HCT116 (cell line): Measurements from ENCODE around the gene USP10. TPM values are rescaled to one million over a fixed set of nuclear protein-coding genes. Genes with fewer than 3 reads are reported as not detected.

Experiments used
- ATAC-seq: fragments of 200-7000 bp; cut with Tn5 transposase; 2 replicates; pipeline ENCODE4 v1.9.1; 2020; ENCODE audit warnings: mild to moderate bottlenecking, moderate library complexity
- BruUV-seq: library from RNA; stranded (reverse); fragments of 400-500 nt; replicated peaks from 2 replicates; lab custom pipeline; 2021; lab: Mats Ljungman, UMichigan
- CTCF ChIA-PET: fragments of 300-600 bp; sonication (Branson Sonifier 250); formaldehyde crosslinking; loops from one replicate; lab custom pipeline; 2021; ENCODE audit warnings: antibody characterized with exemption; lab: Charles Lee
- POLR2A ChIA-PET: fragments of 300-600, 350-600 bp; sonication (Branson Sonifier 250); formaldehyde crosslinking; loops from one replicate; lab custom pipeline; 2021; ENCODE audit warnings: antibody characterized with exemption; lab: Charles Lee
- RAD21 ChIA-PET, 2 experiments: fragments of 300-600 bp; sonication (Branson Sonifier 250); formaldehyde crosslinking; loops; one replicate each; lab custom pipeline; 2023; ENCODE audit warnings: low total read pairs in 2 of 2; ENCODE audit not compliant: uncharacterized antibody in 2 of 2, unreplicated experiment in 2 of 2, low non-redundant PET in 1 of 2; lab: Charles Lee
- DNase-seq: peaks from one replicate; pipeline ENCODE4 v3.0.0-alpha.2; 2010; ENCODE audit warnings: low read depth, low spot score
- H2AFZ ChIP-seq: fragments of 200-600 bp; shearing (Covaris generic), sonication (generic); 2 replicates; pipeline ENCODE4 v1.6.1; 2017; ENCODE audit warnings: low read depth, mixed run types, mixed read lengths, antibody characterized with exemption, low read length; ENCODE audit not compliant: poor library complexity, severe bottlenecking
- H3K27ac ChIP-seq: 2 replicates; pipeline ENCODE4 v1.5.1; 2012; ENCODE audit warnings: low read depth, low read length
- H3K27me3 ChIP-seq: fragments of 200-600 bp; sonication (generic); 2 replicates; pipeline ENCODE4 v1.6.1; 2016; ENCODE audit warnings: mixed run types, low read length, mixed read lengths; ENCODE audit not compliant: insufficient read depth
- H3K36me3 ChIP-seq, 2 experiments: fragments of 200-500 bp in 1 of 2; fragments of 200-600 bp in 1 of 2; sonication (Bioruptor generic) in 1 of 2; sonication (generic) in 1 of 2; 2 replicates each; pipeline versions ENCODE4 v1.5.1 to v1.6.1; 2014 to 2016; ENCODE audit warnings: low read length in 2 of 2, inconsistent platforms in 1 of 2, mixed read lengths in 1 of 2, mixed run types in 1 of 2; ENCODE audit not compliant: insufficient read depth in 2 of 2, control insufficient read depth in 1 of 2
- H3K4me1 ChIP-seq, 2 experiments: fragments of 200-600 bp in 1 of 2; sonication (generic) in 1 of 2; 2 replicates each; pipeline versions ENCODE4 v1.5.1 to v1.6.1; 2012 to 2017; ENCODE audit warnings: low read length in 2 of 2, inconsistent platforms in 1 of 2, mild to moderate bottlenecking in 1 of 2, mixed read lengths in 1 of 2, mixed run types in 1 of 2, moderate library complexity in 1 of 2; ENCODE audit not compliant: insufficient read depth in 2 of 2, control insufficient read depth in 1 of 2
- H3K4me2 ChIP-seq: fragments of 200-600 bp; sonication (generic); 2 replicates; pipeline ENCODE4 v1.6.1; 2017; ENCODE audit warnings: mixed run types, low read length, mixed read lengths
- H3K4me3 ChIP-seq, 2 experiments: fragments of 200-600 bp in 1 of 2; sonication (generic) in 1 of 2; replicated peaks in 1 of 2; 2 replicates each; pipeline ENCODE4 v1.5.1; 2011 to 2016; ENCODE audit warnings: low read length in 2 of 2, control low read depth in 1 of 2, low read depth in 1 of 2, mild to moderate bottlenecking in 1 of 2, mixed read lengths in 1 of 2, mixed run types in 1 of 2
- H3K79me2 ChIP-seq: fragments of 200-600 bp; sonication (generic); 2 replicates; pipeline ENCODE4 v1.6.1; 2017; ENCODE audit warnings: mild to moderate bottlenecking, mixed run types, low read length, moderate library complexity, mixed read lengths; ENCODE audit not compliant: insufficient read depth
- H3K9ac ChIP-seq: fragments of 200-600 bp; sonication (generic); 2 replicates; pipeline ENCODE4 v1.6.1; 2016; ENCODE audit warnings: low read length, mixed read lengths
- H3K9me2 ChIP-seq: fragments of 200-600 bp; sonication (generic), shearing (Covaris generic); 2 replicates; pipeline ENCODE4 v1.6.1; 2017; ENCODE audit warnings: mixed run types, mild to moderate bottlenecking, moderate library complexity; ENCODE audit not compliant: insufficient read depth
- H3K9me3 ChIP-seq, 2 experiments: fragments of 200-500 bp in 1 of 2; fragments of 200-600 bp in 1 of 2; sonication (Bioruptor generic) in 1 of 2; sonication (generic) in 1 of 2; 2 replicates each; pipeline ENCODE4 v1.6.1; 2014 to 2017; ENCODE audit warnings: low read length in 2 of 2, mixed read lengths in 2 of 2, inconsistent platforms in 1 of 2, low read depth in 1 of 2, mild to moderate bottlenecking in 1 of 2, mixed run types in 1 of 2, moderate library complexity in 1 of 2; ENCODE audit not compliant: control insufficient read depth in 1 of 2, insufficient read depth in 1 of 2
- H4K20me1 ChIP-seq: fragments of 200-600 bp; sonication (generic), shearing (Covaris generic); 2 replicates; pipeline ENCODE4 v1.6.1; 2017; ENCODE audit warnings: mixed run types, mild to moderate bottlenecking, moderate library complexity; ENCODE audit not compliant: insufficient read depth
- ATF3 ChIP-seq: IDR thresholded peaks from 2 replicates; pipeline ENCODE4 v1.6.1; 2012
- CEBPB ChIP-seq: IDR thresholded peaks from 2 replicates; pipeline ENCODE4 v1.6.1; 2012; ENCODE audit warnings: low read depth
- CTCF ChIP-seq, 3 experiments: fragments of 200-600 bp in 1 of 3; sonication (generic) in 1 of 3; IDR thresholded peaks in 2 of 3; conservative IDR thresholded peaks in 1 of 3; 2 replicates each; pipeline ENCODE4 v1.5.1; 2012 to 2017; ENCODE audit warnings: low read depth in 2 of 3, low read length in 2 of 3, antibody characterized with exemption in 1 of 3, borderline replicate concordance in 1 of 3, control low read depth in 1 of 3, mild to moderate bottlenecking in 1 of 3, mixed read lengths in 1 of 3, mixed run types in 1 of 3, moderate library complexity in 1 of 3; ENCODE audit not compliant: insufficient read depth in 1 of 3
- ELF1 ChIP-seq: IDR thresholded peaks from 2 replicates; pipeline ENCODE4 v1.6.1; 2012; ENCODE audit warnings: low read depth, borderline replicate concordance
- EZH2 ChIP-seq: fragments of 200-600 bp; sonication (generic); IDR thresholded peaks from 2 replicates; pipeline ENCODE4 v1.6.1; 2017; ENCODE audit warnings: antibody characterized with exemption, mixed run types
- EZH2phosphoT487 ChIP-seq: fragments of 200-600 bp; IDR thresholded peaks from 2 replicates; pipeline ENCODE4 v1.6.1; 2018; ENCODE audit warnings: antibody characterized with exemption, borderline replicate concordance
- FOSL1 ChIP-seq: IDR thresholded peaks from 2 replicates; pipeline ENCODE4 v1.6.1; 2012; ENCODE audit warnings: low read depth
- JUND ChIP-seq: IDR thresholded peaks from 2 replicates; pipeline ENCODE4 v1.6.1; 2012
- MAX ChIP-seq: IDR thresholded peaks from 2 replicates; pipeline ENCODE4 v1.6.1; 2012
- POLR2A ChIP-seq: IDR thresholded peaks from 2 replicates; pipeline ENCODE4 v1.7.0; 2011; ENCODE audit warnings: borderline replicate concordance; ENCODE audit not compliant: insufficient read depth, insufficient read length; ENCODE audit errors: extremely low read depth
- POLR2AphosphoS5 ChIP-seq: IDR thresholded peaks from 2 replicates; pipeline ENCODE4 v1.6.1; 2011; ENCODE audit warnings: mild to moderate bottlenecking, low read depth, low read length, moderate library complexity
- RAD21 ChIP-seq: IDR thresholded peaks from 2 replicates; pipeline ENCODE4 v1.6.1; 2012; ENCODE audit warnings: low read depth, mild to moderate bottlenecking
- SIN3A ChIP-seq: IDR thresholded peaks from 2 replicates; pipeline ENCODE4 v1.6.1; 2012; ENCODE audit warnings: low read depth
- SP1 ChIP-seq: IDR thresholded peaks from 2 replicates; pipeline ENCODE4 v1.6.1; 2012; ENCODE audit warnings: low read depth
- TCF7L2 ChIP-seq: IDR thresholded peaks from 2 replicates; pipeline ENCODE4 v1.7.0; 2011; ENCODE audit warnings: borderline replicate concordance, inconsistent platforms; ENCODE audit not compliant: insufficient read depth, insufficient read length; ENCODE audit errors: extremely low read depth
- intact Hi-C: fragments of 100-400 bp; cut with micrococcal nuclease; formaldehyde crosslinking; loops from 2 replicates; pipeline ENCODE4 v1.10.0; 2022
- total RNA-seq: library from RNA; stranded (reverse); gene quantifications from one replicate; pipeline ENCODE4 v1.2.1, GENCODE V29; 2021; ENCODE audit not compliant: unreplicated experiment
- TF ChIP-seq, protein P1 (sequence below): IDR thresholded peaks from 2 replicates; pipeline ENCODE4 v1.6.1; 2011; ENCODE audit warnings: mild to moderate bottlenecking, low read length, moderate library complexity; ENCODE audit not compliant: insufficient replicate concordance; ENCODE audit errors: extremely low read depth

Gene USP10
- total RNA-seq, 1 experiment from 2014 or later = 175 TPM

DNA sequence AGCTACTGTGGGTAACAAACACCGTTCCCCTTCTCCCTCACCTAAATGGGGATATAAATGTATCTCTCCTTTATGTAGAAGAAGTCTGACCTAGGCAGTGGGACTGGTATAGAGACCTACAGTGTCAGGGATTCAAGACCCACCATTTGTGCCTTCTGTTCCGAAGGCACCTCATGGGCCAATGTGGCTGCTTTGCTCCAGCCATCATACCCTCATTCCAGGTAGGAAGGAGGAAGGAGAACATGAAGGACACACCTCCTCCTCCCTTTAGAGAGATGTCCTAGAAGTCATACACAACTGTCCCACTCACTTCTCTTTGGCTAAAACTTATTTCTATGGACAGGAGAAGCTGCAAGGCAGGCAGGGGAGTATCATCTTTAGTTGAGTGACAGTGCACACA, 111.7 kb downstream of the USP10 start:
- ATAC-seq (no peak), DNase-seq (no peak)
- H3K27ac ChIP-seq = no peak overlapping the region
- no peak overlapping the region for H3K4me2 ChIP-seq
- no peak for TF ChIP-seq POLR2AphosphoS5
- TF ChIP-seq TCF7L2 = no peak
- TF ChIP-seq RAD21 = no peak
- no peak for TF ChIP-seq MAX
- no peak for TF ChIP-seq EZH2
- no peak for TF ChIP-seq SP1
- 0 out of 2 replicates have a peak, but pooled peaks cover 5% of the 10 kb centered on the region for H3K27me3 ChIP-seq
- peaks cover 0 to 6% of the 10 kb centered on the region in 2 experiments; a peak in 1 of 4 replicates for H3K9me3 ChIP-seq
- ChIA-PET RAD21 (no interaction called here), POLR2A (interaction anchor here (1.6 kb wide), 1 partner anchor 9 kb away, joined by 4 read pairs; the partner anchor contains the start of gene CRISPLD2), CTCF (no interaction called here)
- H2AFZ ChIP-seq = no peak overlapping the region
- H3K4me3 ChIP-seq = no peak overlapping the region
- H3K79me2 ChIP-seq = no peaks in the 10 kb centered on the region
- H3K36me3 ChIP-seq = no peaks in the 10 kb centered on the region
- no peaks in the 10 kb centered on the region for H4K20me1 ChIP-seq
- peaks cover 3 to 16% of the 10 kb centered on the region in 2 experiments; a peak in 3 of 4 replicates for H3K4me1 ChIP-seq
- no TSS peak for BruUV-seq
- no peaks in the 10 kb centered on the region for H3K9me2 ChIP-seq
- H3K9ac ChIP-seq = no peak overlapping the region
- intact Hi-C loops = no loop called here

- RAD21 ChIA-PET = no interaction called here
- no peaks in the 10 kb centered on the region for H3K36me3 ChIP-seq
- CTCF ChIA-PET = no interaction called here
- TF ChIP-seq, protein P1, sequence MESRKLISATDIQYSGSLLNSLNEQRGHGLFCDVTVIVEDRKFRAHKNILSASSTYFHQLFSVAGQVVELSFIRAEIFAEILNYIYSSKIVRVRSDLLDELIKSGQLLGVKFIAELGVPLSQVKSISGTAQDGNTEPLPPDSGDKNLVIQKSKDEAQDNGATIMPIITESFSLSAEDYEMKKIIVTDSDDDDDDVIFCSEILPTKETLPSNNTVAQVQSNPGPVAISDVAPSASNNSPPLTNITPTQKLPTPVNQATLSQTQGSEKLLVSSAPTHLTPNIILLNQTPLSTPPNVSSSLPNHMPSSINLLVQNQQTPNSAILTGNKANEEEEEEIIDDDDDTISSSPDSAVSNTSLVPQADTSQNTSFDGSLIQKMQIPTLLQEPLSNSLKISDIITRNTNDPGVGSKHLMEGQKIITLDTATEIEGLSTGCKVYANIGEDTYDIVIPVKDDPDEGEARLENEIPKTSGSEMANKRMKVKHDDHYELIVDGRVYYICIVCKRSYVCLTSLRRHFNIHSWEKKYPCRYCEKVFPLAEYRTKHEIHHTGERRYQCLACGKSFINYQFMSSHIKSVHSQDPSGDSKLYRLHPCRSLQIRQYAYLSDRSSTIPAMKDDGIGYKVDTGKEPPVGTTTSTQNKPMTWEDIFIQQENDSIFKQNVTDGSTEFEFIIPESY = no peak
- TF ChIP-seq SIN3A = no peak
- TF ChIP-seq TCF7L2 = no peak
- TF ChIP-seq CTCF (IDR thresholded peaks at IDR 0.05 in 2 of 3, conservative IDR thresholded peaks at IDR 0.05 in 1 of 3; ENCODE audit: borderline replicate concordance in 1 of 3, insufficient read depth in 1 of 3, low read depth in 2 of 3, low read length in 2 of 3) = no peak
- TF ChIP-seq JUND = no peak
- TF ChIP-seq POLR2A = no peak
- no peak for TF ChIP-seq ELF1
- TF ChIP-seq ATF3 = no peak
- TF ChIP-seq FOSL1 = no peak
- no peak for TF ChIP-seq EZH2phosphoT487
- no peak for TF ChIP-seq CEBPB
Observed at GRCh38 chr16:84813141-84813934, 113.5 kb downstream of the USP10 start.

More at GRCh38 chr16:84813141-84813934, 113.5 kb downstream of the USP10 start:
- H3K9me2 ChIP-seq = no peaks in the 10 kb centered on the region
- intact Hi-C loops = no loop called here
- H3K4me1 ChIP-seq = peaks cover 0 to 7% of the 10 kb centered on the region in 2 experiments; a peak in 1 of 4 replicates
- no peak overlapping the region for H3K27ac ChIP-seq
- H2AFZ ChIP-seq = no peak overlapping the region
- no peak overlapping the region for H3K4me3 ChIP-seq
- H3K27me3 ChIP-seq = 0 out of 2 replicates have a peak, but pooled peaks cover 5% of the 10 kb centered on the region
- H3K9me3 ChIP-seq = peaks cover 0 to 6% of the 10 kb centered on the region in 2 experiments; a peak in 1 of 4 replicates
- H3K9ac ChIP-seq = no peak overlapping the region
- no peak for DNase-seq
- no peaks in the 10 kb centered on the region for H4K20me1 ChIP-seq
- no peak; the same call in 1 of the 2 replicates for ATAC-seq
- H3K4me2 ChIP-seq = no peak overlapping the region
- POLR2A ChIA-PET = no interaction called here
- BruUV-seq = no TSS peak
- H3K79me2 ChIP-seq = no peaks in the 10 kb centered on the region
